GOT3 (cell line): ENCODE measurements around the gene LRRC61.
"Not testable (repeated sequence)": the region's sequence is repeated elsewhere in the genome, so short reads cannot be mapped to it uniquely, and the experiment has no call there.

Experiments
- DNase-seq: peaks from one replicate; lab custom pipeline; 2025; ENCODE audit warnings: mixed read lengths; lab: John Stamatoyannopoulos, UW

LRRC61 gene

GRCh38 chr7:150322833-150323681 lies at the start of gene LRRC61, which contains the start of gene ACTR3C:
Gene LRRC61, plus strand, starts transcription at chr7:150323355. Its CDS starts 13,507 bp downstream, at chr7:150336862.
Gene ACTR3C, minus strand, starts transcription at chr7:150323545. Its CDS starts 28,249 bp downstream, at chr7:150295296.
- no peak for DNase-seq

- DNase-seq, result not testable (repeated sequence)
Observed at GRCh38 chr7:150276132-150276695, 46.9 kb upstream of the LRRC61 start.

- DNase-seq, result not testable (repeated sequence)
Observed at GRCh38 chr7:150278383-150278782, 44.8 kb upstream of the LRRC61 start.

- not testable (repeated sequence) for DNase-seq
Observed at GRCh38 chr7:150281681-150282403, 41.3 kb upstream of the LRRC61 start.

GRCh38 chr7:150283111-150283510 lies 40.0 kb upstream of the LRRC61 start:
- DNase-seq, result not testable (repeated sequence)

- not testable (repeated sequence) for DNase-seq
Observed at GRCh38 chr7:150283608-150284007, 39.5 kb upstream of the LRRC61 start.

GRCh38 chr7:150285849-150286754 lies 37.1 kb upstream of the LRRC61 start:
- not testable (repeated sequence) for DNase-seq

- DNase-seq, result not testable (repeated sequence)
Observed at GRCh38 chr7:150287815-150288214, 35.3 kb upstream of the LRRC61 start.

- not testable (repeated sequence) for DNase-seq
Observed at GRCh38 chr7:150288816-150289215, 34.3 kb upstream of the LRRC61 start.

- not testable (repeated sequence) for DNase-seq
Observed at GRCh38 chr7:150290317-150290716, 32.8 kb upstream of the LRRC61 start.

- DNase-seq, result not testable (repeated sequence)
Observed at GRCh38 chr7:150295027-150295426, 28.1 kb upstream of the LRRC61 start.

- not testable (repeated sequence) for DNase-seq
Observed at GRCh38 chr7:150295614-150296013, 27.5 kb upstream of the LRRC61 start.

- not testable (repeated sequence) for DNase-seq
Observed at GRCh38 chr7:150296802-150297201, 26.4 kb upstream of the LRRC61 start.

GRCh38 chr7:150297978-150298377 lies 25.2 kb upstream of the LRRC61 start:
- not testable (repeated sequence) for DNase-seq

GRCh38 chr7:150302908-150303310 lies 20.2 kb upstream of the LRRC61 start:
- not testable (repeated sequence) for DNase-seq

GRCh38 chr7:150304499-150305258 lies 18.5 kb upstream of the LRRC61 start:
- not testable (repeated sequence) for DNase-seq

- not testable (repeated sequence) for DNase-seq
Observed at GRCh38 chr7:150305259-150305902, 17.8 kb upstream of the LRRC61 start.

GRCh38 chr7:150305903-150306284 lies 17.3 kb upstream of the LRRC61 start:
- DNase-seq, result not testable (repeated sequence)

- not testable (repeated sequence) for DNase-seq
Observed at GRCh38 chr7:150306377-150306776, 16.8 kb upstream of the LRRC61 start.

- DNase-seq, result no peak
Observed at GRCh38 chr7:150307129-150307528, 16.0 kb upstream of the LRRC61 start.
